A673 (cell line): ENCODE results near the gene UBE2K. TPM values are rescaled to one million over a fixed set of nuclear protein-coding genes. Genes with fewer than 3 reads are reported as not detected.
"Not testable (repeated sequence)": the region's sequence is repeated elsewhere in the genome, so short reads cannot be mapped to it uniquely, and the experiment has no call there.

Experiments used
- BruUV-seq: library from RNA; stranded (reverse); fragments of 400-500 nt; replicated peaks from 2 replicates; lab custom pipeline; 2021; lab: Mats Ljungman, UMichigan
- CTCF ChIA-PET: fragments of 300-600 bp; sonication (Branson Sonifier 250); formaldehyde crosslinking; loops from one replicate; lab custom pipeline; 2022; ENCODE audit warnings: antibody characterized with exemption; lab: Charles Lee
- POLR2A ChIA-PET: fragments of 300-600 bp; sonication (Branson Sonifier 250); formaldehyde crosslinking; loops from one replicate; lab custom pipeline; 2022; ENCODE audit warnings: antibody characterized with exemption; ENCODE audit not compliant: low non-redundant PET; lab: Charles Lee
- DNase-seq: peaks from one replicate; pipeline ENCODE4 v3.0.0-alpha.2; 2015; ENCODE audit warnings: low spot score
- H3K27ac ChIP-seq: fragments of 200-600 bp; sonication (generic); 2 replicates; pipeline ENCODE4 v1.5.1; 2016; ENCODE audit warnings: mixed run types, low read depth, mild to moderate bottlenecking, mixed read lengths, antibody characterized with exemption, low read length; ENCODE audit not compliant: poor library complexity, severe bottlenecking
- H3K27me3 ChIP-seq: fragments of 200-600 bp; sonication (generic); replicated peaks from 2 replicates; pipeline ENCODE4 v1.6.1; 2017; ENCODE audit warnings: mixed run types, low read depth, mild to moderate bottlenecking, mixed read lengths, antibody characterized with exemption, low read length; ENCODE audit not compliant: insufficient read depth, poor library complexity
- H3K36me3 ChIP-seq: fragments of 200-600 bp; sonication (generic); 2 replicates; pipeline ENCODE4 v1.6.1; 2016; ENCODE audit warnings: mixed run types, mild to moderate bottlenecking, mixed read lengths, antibody characterized with exemption, low read length; ENCODE audit not compliant: insufficient read depth, poor library complexity, severe bottlenecking
- H3K4me1 ChIP-seq: fragments of 200-600 bp; sonication (generic); 2 replicates; pipeline ENCODE4 v1.6.1; 2017; ENCODE audit warnings: mixed run types, mild to moderate bottlenecking, mixed read lengths, antibody characterized with exemption, low read length; ENCODE audit not compliant: insufficient read depth, poor library complexity, severe bottlenecking
- H3K4me3 ChIP-seq: fragments of 200-600 bp; sonication (generic); 2 replicates; pipeline ENCODE4 v1.5.1; 2016; ENCODE audit warnings: low read depth, mixed run types, mild to moderate bottlenecking, mixed read lengths, low read length; ENCODE audit not compliant: poor library complexity, severe bottlenecking
- H3K9me3 ChIP-seq: fragments of 200-600 bp; sonication (generic); 2 replicates; pipeline ENCODE4 v1.6.1; 2016; ENCODE audit warnings: mixed run types, low read depth, mild to moderate bottlenecking, mixed read lengths, antibody characterized with exemption, low read length; ENCODE audit not compliant: poor library complexity, severe bottlenecking
- EZH2 ChIP-seq: fragments of 200-600 bp; sonication (generic); IDR thresholded peaks from 2 replicates; pipeline ENCODE4 v1.6.1; 2017; ENCODE audit warnings: borderline replicate concordance, low read depth, mild to moderate bottlenecking, mixed read lengths, antibody characterized with exemption, low read length; ENCODE audit not compliant: poor library complexity, severe bottlenecking
- intact Hi-C: fragments of 100-400 bp; cut with micrococcal nuclease; formaldehyde crosslinking; loops from one replicate; pipeline ENCODE4 v1.10.0; 2022; ENCODE audit not compliant: unreplicated experiment
- total RNA-seq: library from RNA; stranded (reverse); gene quantifications from 2 replicates; pipeline ENCODE4 v1.2.3, GENCODE V29; 2021
- TF ChIP-seq, protein P1 (sequence below): fragments of 300-800, 200-600 bp; sonication (generic); conservative IDR thresholded peaks from 2 replicates; pipeline ENCODE4 v1.5.1; 2017; ENCODE audit warnings: low read depth, mild to moderate bottlenecking, antibody characterized with exemption, low read length, moderate library complexity, mixed read lengths

UBE2K gene
- total RNA-seq, 1 experiment from 2014 or later = 137 TPM

DNA sequence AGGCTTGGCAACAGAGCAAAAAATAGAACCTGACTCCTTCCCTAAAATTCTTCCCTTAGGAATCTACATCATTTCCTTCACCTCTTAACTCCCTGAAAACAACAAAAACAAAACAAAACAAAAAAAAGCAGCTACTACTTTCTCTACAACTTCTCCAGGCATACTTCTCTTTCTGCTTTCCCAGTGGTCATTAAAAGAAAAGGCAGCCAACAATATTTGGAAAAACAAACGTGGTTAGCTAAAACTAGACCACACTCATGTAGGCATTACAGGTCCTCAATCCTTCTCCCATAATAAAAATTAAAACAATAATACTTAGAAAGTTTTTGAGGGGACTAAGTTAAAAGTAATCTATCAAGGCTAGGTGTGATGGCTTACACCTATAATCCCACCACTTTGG lies 30.2 kb upstream of the UBE2K start:
- H3K27ac ChIP-seq = no peak overlapping the region
- H3K4me1 ChIP-seq = no peaks in the 10 kb centered on the region
- intact Hi-C loops = no loop called here
- H3K27me3 ChIP-seq = no peaks in the 10 kb centered on the region
- POLR2A ChIA-PET = interaction anchor here (0.6 kb wide), 1 partner anchor 379 kb away, joined by 7 read pairs; no protein-coding TSS in a partner anchor
- CTCF ChIA-PET = interaction anchor here (0.6 kb wide), 1 partner anchor 14 kb away, joined by 4 read pairs; no protein-coding TSS in a partner anchor
- no peaks in the 10 kb centered on the region for H3K36me3 ChIP-seq
- H3K9me3 ChIP-seq = no peaks in the 10 kb centered on the region
- BruUV-seq = no TSS peak
- no peak for TF ChIP-seq EZH2
- TF ChIP-seq, protein P1, sequence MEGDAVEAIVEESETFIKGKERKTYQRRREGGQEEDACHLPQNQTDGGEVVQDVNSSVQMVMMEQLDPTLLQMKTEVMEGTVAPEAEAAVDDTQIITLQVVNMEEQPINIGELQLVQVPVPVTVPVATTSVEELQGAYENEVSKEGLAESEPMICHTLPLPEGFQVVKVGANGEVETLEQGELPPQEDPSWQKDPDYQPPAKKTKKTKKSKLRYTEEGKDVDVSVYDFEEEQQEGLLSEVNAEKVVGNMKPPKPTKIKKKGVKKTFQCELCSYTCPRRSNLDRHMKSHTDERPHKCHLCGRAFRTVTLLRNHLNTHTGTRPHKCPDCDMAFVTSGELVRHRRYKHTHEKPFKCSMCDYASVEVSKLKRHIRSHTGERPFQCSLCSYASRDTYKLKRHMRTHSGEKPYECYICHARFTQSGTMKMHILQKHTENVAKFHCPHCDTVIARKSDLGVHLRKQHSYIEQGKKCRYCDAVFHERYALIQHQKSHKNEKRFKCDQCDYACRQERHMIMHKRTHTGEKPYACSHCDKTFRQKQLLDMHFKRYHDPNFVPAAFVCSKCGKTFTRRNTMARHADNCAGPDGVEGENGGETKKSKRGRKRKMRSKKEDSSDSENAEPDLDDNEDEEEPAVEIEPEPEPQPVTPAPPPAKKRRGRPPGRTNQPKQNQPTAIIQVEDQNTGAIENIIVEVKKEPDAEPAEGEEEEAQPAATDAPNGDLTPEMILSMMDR = no peak
- H3K4me3 ChIP-seq = no peak overlapping the region
- no peak for DNase-seq

DNA sequence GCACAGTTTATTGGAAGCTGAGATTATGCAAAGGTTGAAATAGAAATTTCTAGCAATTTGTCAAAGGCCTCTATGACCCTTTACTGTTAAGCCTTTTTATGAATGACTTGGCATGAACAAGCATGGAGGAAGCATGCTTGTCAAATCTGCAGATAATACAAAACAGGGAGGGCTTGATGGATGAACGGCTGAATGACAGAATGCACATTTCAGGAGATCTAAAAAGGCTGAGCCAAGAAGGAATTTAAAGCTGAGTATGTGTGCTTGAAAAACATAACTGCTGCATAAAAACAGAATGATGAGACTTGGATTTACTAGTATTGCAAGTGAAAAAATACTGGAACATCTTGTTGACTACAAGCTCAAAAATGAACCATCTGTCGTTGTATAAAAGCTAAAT lies 29.0 kb upstream of the UBE2K start:
- ChIA-PET POLR2A (no interaction called here), CTCF (no interaction called here)
- no peaks in the 10 kb centered on the region for H3K27me3 ChIP-seq
- DNase-seq = no peak
- no peak overlapping the region for H3K4me3 ChIP-seq
- intact Hi-C loops = no loop called here
- no TSS peak for BruUV-seq
- no peaks in the 10 kb centered on the region for H3K9me3 ChIP-seq
- H3K4me1 ChIP-seq = no peaks in the 10 kb centered on the region
- no peaks in the 10 kb centered on the region for H3K36me3 ChIP-seq
- H3K27ac ChIP-seq = no peak overlapping the region
- TF ChIP-seq, protein P1 = no peak
- TF ChIP-seq EZH2 = no peak

- POLR2A ChIA-PET, CTCF ChIA-PET, H3K27me3 ChIP-seq: not testable (repeated sequence)
These were observed 27.6 kb upstream of the UBE2K start for GRCh38 chr4:39670296-39670695.

DNA sequence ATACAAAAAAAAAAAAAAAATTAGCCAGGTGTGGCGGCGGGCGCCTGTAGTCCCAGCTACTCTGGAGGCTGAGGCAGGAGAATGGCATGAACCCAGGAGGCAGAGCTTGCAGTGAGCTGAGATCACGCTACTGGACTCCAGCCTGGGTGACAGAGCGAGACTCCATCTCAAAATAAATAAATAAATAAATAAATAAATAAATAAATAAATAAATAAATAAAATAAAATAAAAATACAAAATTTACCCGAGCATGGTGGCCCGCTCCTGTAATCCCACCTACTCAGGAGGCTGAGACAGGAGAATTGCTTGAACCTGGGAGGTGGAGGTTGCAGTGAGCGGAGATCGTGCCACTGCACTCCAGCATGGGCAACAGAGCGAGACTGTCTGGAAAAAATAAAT lies 22.3 kb upstream of the UBE2K start:
- DNase-seq, H3K27me3 ChIP-seq, H3K4me3 ChIP-seq, POLR2A ChIA-PET, H3K27ac ChIP-seq, BruUV-seq, H3K4me1 ChIP-seq, CTCF ChIA-PET, intact Hi-C loops, H3K9me3 ChIP-seq, H3K36me3 ChIP-seq: not testable (repeated sequence)

More at GRCh38 chr4:39670296-39670695, 27.6 kb upstream of the UBE2K start:
- H3K9me3 ChIP-seq, H3K27ac ChIP-seq, H3K36me3 ChIP-seq, BruUV-seq, intact Hi-C loops, DNase-seq, H3K4me1 ChIP-seq, H3K4me3 ChIP-seq: not testable (repeated sequence)

DNA sequence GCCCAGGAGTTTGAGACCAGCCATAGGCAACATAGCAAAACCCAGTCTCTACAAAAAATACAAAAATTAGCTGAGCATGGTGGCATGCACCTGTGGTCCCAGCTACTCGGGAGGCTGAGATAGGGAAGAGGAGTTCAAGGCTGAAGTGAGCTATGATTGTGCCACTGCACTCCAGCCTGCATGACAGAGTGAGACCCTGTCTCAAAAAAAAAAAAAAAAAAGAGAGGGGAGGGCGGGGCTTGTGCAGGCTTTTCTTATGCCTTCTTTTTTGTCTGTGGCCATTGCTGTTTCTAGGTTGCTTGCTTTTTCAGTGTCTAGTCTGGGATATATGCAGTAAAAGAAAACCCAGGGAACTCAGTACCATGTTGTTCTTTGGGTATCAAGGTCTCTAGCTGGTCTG lies 16.9 kb upstream of the UBE2K start:
- ChIA-PET CTCF (interaction anchor here (0.6 kb wide), 1 partner anchor 18 kb away, joined by 5 read pairs; no protein-coding TSS in a partner anchor), POLR2A (interaction anchor here (0.6 kb wide), 1 partner anchor 43 kb away, joined by 4 read pairs; no protein-coding TSS in a partner anchor)
- H3K4me1 ChIP-seq, BruUV-seq, H3K27ac ChIP-seq, H3K4me3 ChIP-seq, intact Hi-C loops, H3K27me3 ChIP-seq, H3K36me3 ChIP-seq, H3K9me3 ChIP-seq, DNase-seq: not testable (repeated sequence)
